A673 (cell line): Measurements from ENCODE around the gene CHTF8.

Source experiments
- CTCF ChIP-seq: fragments of 300-800, 200-600 bp; sonication (generic); conservative IDR thresholded peaks from 2 replicates; pipeline ENCODE4 v1.5.1; 2017; ENCODE audit warnings: low read depth, mild to moderate bottlenecking, antibody characterized with exemption, low read length, moderate library complexity, mixed read lengths
- EZH2 ChIP-seq: fragments of 200-600 bp; sonication (generic); IDR thresholded peaks from 2 replicates; pipeline ENCODE4 v1.6.1; 2017; ENCODE audit warnings: borderline replicate concordance, low read depth, mild to moderate bottlenecking, mixed read lengths, antibody characterized with exemption, low read length; ENCODE audit not compliant: poor library complexity, severe bottlenecking

GRCh38 chr16:69160192-69160591 is 27.8 kb upstream of the CHTF8 start:
- no peak for TF ChIP-seq CTCF
- no peak for TF ChIP-seq EZH2
